DMS 273 treated with DMSO at 0.1 percent for 48 hours (cell line): Measurements from ENCODE around the gene BICC1.

Experiments used
- DNase-seq: peaks from one replicate; lab custom pipeline; 2025; lab: John Stamatoyannopoulos, UW

The BICC1 gene, protein sequence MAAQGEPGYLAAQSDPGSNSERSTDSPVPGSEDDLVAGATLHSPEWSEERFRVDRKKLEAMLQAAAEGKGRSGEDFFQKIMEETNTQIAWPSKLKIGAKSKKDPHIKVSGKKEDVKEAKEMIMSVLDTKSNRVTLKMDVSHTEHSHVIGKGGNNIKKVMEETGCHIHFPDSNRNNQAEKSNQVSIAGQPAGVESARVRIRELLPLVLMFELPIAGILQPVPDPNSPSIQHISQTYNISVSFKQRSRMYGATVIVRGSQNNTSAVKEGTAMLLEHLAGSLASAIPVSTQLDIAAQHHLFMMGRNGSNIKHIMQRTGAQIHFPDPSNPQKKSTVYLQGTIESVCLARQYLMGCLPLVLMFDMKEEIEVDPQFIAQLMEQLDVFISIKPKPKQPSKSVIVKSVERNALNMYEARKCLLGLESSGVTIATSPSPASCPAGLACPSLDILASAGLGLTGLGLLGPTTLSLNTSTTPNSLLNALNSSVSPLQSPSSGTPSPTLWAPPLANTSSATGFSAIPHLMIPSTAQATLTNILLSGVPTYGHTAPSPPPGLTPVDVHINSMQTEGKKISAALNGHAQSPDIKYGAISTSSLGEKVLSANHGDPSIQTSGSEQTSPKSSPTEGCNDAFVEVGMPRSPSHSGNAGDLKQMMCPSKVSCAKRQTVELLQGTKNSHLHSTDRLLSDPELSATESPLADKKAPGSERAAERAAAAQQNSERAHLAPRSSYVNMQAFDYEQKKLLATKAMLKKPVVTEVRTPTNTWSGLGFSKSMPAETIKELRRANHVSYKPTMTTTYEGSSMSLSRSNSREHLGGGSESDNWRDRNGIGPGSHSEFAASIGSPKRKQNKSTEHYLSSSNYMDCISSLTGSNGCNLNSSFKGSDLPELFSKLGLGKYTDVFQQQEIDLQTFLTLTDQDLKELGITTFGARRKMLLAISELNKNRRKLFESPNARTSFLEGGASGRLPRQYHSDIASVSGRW

DNA sequence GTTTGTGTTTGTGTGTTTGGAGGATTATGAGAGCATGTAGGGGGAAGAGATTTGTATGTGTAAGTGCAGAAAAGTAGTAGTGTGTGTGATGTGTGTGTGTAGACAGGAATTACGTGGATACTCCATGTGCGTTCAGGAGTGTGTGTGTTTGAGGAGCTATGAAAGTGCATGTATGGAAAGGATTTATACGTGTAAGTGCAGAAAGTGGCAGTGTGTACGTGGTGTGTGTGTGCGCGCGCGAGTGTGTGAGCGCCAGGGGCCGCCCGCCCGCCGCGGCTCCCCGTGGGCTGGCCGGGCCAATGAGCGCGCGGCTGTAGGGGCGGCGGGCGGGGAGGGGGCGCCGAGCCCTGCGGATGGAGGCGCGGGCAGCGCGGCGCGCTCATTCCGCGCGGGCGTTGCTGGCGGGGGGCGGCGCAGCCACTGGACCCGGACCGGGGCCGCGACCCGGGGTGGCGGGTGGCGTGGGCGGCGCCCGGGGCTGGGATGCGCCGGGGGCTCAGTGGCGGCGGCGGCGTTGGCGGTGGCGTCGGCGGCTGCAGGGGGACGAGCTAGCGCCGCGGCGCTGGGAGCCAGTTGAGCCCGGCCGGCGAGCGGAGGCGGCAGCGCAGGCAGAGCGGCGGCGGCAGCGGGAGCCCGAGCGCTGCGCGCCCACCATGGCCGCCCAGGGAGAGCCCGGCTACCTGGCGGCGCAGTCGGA lies at the start of gene BICC1:
Gene BICC1 (plus strand): TSS at position 382 of the 697 bp plus-strand sequence. CDS start 272 bp downstream, at position 654.
- no peak for DNase-seq

DNA sequence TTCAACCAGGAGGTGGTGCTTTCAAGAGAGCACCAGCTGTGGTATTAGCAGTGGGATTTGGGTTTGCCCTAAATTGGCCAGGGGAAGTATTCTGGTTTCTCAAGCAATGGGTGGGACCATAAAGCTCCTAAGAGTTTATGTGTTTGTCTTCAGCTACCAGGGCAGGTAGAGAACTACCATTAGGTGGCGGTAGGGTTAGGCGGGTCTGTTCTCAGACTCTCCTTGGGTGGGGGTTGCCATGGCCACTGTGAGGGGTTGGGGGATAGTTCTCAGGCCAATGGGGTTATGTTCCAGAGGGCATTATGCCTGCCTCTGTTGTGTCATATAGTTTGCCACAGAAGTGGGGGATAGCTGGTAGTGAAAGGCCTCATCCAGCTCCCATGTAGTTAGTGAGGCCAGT lies 47.7 kb upstream of the BICC1 start:
- no peak for DNase-seq

DNA sequence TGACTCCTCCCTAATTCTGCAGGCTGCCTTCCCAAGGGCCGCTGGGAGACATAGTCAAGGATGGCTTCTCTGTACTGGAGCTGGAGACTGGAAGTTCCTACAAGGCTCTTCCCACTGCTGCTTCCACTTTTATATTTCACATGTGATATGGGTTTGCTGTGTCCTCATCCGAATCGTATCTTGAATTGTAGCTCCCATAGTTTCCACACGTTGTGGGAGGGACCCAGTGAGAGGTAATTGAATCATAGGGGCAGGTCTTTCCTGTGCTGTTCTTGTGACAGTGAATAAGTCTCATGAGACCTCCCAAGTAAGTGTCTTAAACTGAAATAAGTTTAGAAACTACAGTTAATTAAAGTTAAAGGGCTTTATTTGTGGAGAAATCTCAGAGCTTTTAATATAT lies 47.0 kb upstream of the BICC1 start:
- no peak for DNase-seq

DNA sequence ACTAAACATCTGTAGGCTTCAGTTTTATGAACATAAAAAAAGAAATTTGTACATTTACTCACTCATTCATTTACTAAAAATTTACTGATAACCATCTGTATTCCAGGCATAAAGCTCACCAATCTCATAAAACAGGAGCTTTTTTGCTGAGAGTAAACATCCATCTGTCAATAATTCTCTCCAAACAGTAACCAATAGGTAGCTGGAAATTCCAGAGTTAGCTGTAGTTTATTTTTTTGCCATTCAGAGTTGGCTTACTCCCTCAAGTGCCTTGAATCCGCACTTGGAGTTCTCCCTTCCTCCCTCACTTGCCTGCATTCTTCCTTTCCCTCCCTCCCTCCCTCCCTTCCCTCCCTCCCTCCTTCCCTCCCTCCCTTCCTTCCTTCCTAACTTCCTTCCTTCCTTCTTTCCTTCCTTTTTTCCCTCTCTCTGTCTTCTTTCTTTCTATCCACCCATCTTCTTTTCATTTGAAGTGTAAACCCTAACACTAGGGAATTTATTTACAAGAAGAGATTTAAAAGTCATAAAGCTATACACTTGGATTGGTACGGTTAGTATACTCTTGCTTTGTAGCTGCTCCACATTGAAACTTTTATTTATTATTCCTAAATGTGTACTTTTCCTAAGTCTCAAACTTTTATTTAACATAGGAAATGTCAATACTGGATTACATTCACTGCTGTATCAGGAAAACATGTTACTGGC lies 44.6 kb upstream of the BICC1 start:
- DNase-seq = no peak

DNA sequence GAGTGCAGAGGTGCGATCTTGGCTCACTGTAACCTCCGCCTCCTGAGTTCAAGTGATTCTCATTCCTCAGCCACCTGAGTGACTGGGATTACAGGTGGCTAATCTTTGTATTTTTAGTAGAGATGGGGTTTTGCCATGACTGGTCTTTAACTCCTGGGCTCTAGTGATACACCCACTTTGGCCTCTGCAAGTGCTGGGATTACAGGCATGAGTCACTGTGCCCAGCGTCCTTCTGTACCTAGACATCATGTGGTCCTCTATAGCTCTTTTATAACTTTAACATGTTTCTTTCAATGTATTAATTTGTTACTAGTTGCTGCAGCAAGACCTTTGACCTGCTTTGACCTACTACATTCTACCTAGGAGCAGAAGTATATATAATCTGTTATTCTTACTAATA lies 38.7 kb upstream of the BICC1 start:
- DNase-seq = no peak

DNA sequence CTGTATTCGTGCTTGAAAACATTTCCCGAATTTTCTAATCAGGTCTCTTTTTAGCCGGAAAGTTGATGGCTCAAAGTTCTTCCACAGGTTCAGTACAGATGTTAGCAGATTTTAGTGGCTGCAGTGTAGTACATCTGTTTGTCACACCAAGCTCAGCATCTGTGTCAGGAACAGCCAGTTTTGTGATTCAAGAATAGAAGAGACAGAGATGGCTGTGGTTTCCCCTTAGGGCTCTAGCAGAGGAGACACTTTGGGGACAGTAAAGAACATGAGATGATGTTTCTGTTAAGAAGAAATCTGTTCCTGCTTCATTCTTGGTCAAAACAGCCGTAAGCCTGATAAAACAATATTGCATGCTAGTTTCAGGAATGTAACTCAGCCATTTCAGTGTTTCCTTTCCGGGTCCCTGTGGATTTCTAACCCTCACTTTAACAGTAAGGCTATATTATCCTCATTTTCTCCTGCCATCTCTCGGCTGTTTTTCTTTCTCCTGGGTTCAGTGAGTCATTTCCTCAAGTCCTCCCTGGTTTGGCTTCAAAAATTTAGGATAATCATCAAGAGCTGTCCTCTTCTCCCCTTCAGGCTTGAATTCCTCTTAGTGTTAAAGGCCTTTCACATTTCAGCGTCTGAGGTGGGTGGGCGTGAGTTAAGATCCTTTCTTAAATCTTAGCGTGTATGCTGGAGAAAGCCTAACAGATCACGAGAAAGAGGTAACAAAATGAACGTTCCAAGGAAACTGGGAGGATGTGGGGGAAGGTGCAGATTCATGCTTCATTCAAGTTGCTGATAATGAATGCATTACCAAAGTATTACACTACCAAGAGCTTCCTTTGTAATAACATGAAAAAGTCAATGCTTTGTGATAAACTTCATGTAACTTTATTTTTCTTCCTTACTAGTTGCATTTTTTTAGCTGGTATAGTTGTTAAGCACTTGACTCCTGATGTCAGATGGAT lies 37.1 kb upstream of the BICC1 start:
- DNase-seq = no peak

DNA sequence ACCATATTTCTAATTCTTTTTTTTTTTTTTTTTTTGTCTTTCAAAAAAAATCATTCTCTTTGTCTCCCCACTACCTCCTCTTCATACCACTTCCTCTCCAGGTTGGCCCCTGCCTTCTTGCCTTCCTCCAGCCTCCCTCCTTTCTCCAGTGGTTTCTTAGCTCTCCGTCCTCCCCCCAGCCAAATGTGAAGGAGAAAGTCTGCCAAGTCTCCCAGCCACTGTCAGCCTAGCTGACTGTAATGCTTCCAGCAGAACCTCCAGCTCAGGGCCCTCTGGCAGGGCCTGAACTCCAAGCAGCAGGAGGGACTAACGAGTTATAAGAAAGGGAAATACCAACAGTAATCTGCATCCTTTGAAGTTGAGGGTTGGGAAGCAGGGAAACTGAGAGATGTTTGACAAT lies 35.5 kb upstream of the BICC1 start:
- DNase-seq = no peak

DNA sequence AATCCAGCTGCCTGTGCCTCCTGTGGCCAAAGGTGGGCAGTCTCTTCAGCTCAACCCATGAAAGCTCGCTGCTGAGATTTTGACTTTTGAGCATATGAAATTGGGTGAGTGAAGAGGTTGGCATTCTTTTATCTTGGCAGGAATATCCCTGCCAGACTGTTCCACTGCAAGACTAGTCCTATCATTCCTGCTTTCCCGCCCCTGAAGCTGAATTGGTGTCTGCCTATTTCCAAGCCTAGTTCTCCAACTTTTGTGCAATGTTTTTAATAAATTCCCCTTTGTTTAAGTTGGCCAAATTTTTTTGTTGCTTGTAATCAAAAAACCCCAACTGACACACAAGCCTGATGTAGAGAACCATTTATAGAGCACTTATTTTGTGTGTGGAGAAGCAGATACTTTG lies 34.8 kb upstream of the BICC1 start:
- no peak for DNase-seq

DNA sequence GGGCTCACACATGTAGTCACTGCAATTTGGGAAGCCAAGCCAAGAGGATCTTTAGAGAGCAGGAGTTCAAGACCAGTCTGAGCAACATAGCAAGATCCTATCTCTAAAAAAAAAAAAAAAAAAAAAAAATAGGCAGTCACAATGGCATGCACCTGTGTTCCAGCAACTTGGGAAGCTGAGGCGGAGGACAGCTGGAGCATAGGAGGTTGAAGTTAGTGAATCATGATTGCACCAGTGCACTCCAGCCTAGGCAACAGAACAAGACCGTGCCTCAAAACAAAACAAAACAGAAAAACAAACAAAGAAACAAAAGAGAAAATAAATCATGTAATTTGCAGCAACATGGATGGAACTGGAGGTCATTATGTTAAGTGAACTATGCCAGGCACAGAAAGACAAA lies 33.6 kb upstream of the BICC1 start:
- no peak for DNase-seq

DNA sequence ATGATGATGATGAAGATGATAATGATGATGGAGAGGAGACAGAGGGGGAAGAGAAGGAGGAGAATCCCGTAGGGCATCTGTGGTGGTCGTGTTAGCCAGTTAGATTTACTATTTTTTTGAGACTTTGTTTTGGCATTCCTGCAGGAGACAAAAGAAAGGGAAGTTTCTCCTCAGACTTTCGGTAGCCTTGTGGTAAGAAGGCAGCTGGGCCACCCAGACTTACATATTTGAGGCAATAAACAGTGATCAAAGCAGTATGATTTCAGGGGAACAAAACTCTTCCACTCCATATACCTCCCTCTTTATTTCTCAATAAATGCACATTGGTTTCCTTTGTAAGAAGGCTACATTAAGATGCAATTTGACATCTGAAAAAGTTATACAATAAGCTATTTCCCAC lies 32.4 kb upstream of the BICC1 start:
- no peak for DNase-seq

DNA sequence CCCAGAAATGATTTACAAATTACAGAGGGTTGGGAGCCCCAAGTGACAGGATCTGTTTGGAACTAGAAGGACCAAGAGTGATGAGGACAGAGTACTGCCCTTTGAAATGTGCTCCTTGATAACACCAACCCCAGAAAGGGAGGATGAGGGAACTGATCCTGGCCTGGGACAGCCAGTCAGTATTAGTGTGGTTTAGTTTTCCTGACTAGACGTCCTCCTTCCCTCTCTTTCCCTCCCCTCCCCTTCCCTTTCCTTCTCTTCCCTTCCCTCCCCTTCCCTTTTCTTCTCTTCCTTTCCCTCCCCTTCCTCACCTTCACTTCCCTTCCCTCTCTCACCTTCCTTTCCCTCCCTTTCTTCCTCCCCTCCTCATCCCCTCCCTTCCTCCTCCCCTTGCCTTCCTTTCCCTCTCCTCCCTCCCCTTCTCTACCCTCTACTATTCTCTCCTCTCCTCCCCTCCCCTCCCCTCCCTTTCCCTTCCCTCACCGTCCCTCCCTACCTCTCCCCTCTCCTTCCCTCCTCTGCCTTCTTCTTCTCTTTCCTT lies 31.0 kb upstream of the BICC1 start:
- DNase-seq = no peak

DNA sequence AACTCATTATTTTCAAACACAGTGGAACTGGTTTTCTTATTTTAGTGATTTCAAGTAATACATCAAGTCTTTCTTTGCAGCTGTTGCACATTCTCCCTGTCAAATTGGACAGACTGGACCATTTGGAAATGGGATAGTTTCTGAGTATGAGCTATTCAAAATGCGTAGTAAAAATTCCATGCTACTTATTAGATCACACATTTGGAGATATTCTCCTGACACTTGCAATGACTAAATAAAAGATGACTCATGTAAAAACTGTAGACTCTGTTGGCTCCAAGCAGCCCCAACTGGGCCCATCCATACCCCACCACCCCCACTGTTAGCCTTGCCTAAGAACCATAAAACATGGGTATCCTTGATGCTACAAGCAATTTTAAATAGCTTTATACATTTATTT lies 25.9 kb upstream of the BICC1 start:
- DNase-seq = no peak

DNA sequence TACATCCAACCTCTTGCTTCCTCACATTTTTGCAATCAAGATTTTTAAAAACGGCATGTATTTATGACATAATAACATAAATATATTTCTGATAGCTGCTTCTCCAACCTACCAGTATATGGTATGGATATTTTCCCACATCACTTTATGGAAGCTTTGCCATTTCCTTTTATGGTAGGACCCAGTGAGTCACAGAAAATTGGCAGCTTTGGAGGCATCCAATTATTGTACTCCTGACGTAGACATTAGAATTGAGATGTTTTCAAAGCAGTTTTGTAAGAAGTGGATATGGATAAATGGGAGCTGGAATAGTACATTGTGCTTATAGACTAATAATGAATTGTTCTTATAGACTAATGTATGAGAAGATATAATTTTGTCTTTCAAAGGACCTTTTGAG lies 23.8 kb upstream of the BICC1 start:
- DNase-seq = no peak

DNA sequence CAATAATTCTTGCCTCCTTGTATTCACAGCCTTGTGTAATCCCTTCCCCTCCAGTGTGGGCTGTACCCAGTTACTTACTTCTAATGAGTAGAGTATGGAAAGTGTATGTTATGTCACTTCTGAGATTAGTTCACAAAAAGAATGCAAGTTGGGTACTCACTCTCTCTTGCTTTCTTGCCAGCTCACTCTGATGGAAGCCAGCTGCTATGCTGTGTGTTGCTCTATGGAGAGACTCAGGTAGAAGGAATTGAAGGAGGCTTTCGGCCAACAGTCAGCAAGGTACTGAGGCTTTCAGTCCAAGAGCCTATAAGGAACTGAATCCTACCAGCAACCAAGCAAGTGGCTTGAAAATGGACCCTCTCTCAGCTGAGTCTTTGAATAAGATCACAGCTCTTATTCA lies 9.7 kb upstream of the BICC1 start:
- no peak for DNase-seq

DNA sequence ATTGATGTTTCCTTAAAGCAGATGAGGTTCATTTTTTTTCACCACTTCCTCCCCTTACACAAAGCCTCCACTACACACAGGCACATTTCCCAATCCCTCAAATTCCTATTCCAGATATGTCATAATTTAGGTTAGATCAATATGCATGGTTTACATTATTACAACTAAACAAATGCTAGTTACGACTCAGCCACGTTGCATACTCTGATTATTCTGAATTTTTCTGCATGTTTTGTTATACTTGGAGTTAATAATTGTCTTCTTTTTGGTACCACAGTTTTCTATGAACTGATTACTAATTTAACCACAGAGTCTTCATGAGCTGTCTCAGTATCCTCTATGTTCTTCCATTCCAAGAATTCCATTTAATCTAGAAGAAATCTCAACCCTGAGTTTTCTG lies 4.4 kb upstream of the BICC1 start:
- no peak for DNase-seq

DNA sequence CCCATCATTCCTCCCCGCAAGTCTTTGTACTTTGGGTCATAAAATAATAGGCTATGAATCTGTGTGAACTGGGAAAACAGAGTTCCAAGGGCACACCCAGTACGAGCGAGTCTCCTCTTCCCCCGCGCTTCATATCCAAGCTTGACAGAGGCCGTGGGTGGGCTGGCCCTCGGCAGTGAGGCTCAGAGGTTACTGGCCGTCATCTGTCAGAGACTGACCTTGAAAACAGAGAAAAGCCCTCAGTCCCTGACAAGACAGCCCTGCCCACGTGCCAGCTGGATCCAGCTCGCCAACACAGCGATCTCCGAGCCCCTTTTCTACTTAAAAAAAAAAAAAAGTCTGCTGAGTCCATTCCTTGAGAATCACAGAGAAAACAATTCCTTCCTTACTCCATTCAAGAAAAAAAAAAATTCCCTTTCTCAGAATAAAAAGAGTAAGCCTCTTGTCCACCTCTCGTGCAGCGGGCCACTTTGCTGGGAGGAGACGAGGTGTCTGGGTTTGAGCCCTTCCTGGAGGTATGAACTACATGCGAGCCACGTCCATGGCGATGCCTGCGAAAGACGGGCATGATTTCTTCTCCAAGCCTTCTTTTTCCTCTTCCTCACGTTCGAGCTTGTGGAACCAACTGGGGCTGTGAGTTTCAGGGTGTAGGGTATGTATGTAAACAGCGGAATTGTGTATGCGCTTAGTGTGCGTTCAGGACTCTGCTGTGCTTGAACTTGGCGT lies 744 bp upstream of the BICC1 start:
- DNase-seq = no peak

DNA sequence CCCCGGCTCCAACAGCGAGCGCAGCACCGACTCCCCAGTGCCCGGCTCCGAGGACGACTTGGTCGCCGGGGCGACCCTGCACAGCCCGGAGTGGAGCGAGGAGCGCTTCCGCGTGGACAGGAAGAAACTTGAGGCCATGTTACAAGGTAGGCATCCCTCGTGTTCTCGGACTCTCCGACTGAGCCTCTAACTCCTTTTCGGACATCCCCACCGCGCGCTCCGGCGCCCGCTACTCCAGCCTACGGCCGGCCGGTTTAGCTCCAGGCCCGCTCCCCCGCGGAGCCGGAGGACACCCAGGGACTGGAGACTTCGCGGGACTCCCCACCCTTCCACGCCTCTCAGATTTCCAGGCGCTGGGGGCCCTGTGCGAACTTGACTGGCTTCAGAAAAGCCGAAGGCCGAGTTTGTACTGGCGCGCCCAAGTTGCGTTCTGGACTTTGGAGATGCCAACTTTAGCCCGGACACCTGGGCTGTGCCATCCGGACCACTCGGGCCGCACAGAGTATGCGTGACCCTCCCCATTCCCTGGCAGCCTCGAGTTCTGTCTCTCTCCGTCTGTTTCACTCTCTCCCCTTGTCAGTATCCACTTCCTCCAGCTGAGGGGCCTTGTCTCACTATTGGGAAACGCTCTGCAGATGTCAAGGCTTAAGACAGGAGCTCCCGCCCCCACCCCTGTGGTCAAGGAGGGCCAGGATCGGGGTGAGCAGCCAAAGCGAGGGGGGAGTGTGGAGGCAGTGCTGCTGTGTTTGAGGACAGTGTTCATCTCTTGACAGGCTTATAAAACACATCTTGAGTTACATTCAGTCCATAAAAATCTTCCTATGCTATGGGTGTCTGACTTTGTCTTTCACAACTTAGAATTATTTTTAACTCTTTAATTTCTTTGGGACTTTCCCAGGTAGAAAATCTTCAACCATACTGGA lies 777 bp downstream of the BICC1 start:
- no peak for DNase-seq

DNA sequence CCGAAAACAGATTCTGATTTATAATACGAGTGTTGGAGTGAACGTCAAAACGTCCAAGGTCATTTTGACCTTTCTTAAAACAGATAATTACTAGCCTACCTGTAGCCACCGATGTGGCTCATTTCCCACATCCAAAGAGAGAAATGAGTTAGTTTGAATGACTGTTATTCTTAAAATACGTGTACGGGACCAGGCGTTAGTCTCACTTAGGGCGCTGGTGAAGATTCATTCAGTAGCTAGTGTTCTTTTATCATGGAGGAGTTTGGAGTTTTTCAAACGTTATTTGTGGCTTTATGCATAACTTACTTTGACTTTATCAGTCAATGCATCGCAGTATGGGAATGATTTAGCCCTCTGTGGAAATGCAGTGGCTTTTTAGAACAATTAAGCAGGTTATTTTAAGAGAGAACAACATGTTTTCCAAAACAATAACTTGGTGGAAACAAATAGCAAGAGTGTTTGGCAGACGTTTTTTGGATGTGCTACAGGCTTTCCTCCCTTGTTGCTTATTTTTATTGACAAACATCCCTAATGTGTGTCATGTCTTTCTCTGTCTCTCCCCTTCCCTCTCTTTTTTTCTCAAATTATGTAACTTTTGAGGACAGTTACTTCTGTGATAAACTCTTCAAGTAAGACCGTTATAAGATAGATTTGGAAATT lies 1.6 kb downstream of the BICC1 start:
- no peak for DNase-seq
